ENCODE measurements around the gene IFT81. TPM values are rescaled to one million over a fixed set of nuclear protein-coding genes. Genes with fewer than 3 reads are reported as not detected.

The IFT81 gene
- total RNA-seq, 1 experiment from 2014 or later, result 15.5 TPM

GRCh38 chr12:110122929-110123328 is 1.2 kb upstream of the IFT81 start:
- TF ChIP-seq POLR2AphosphoS5 (IDR thresholded peaks at IDR 0.05; ENCODE audit: low read depth, low read length) (no peak), CTCF (IDR thresholded peaks at IDR 0.05) (no peak), SIN3A (IDR thresholded peaks at IDR 0.05; ENCODE audit: borderline replicate concordance, insufficient read depth, low read depth, low read length) (no peak), REST (IDR thresholded peaks at IDR 0.05; ENCODE audit: insufficient read depth in 1 of 2, low read depth in 2 of 2, low read length in 1 of 2) (no peak), TCF7L2 (IDR thresholded peaks at IDR 0.05; ENCODE audit: low read depth, low read length) (no peak)
- Histone ChIP-seq H3K27ac (ENCODE audit: low read length) (no peak overlapping the region), H3K9me3 (ENCODE audit: control insufficient read depth, insufficient read depth, low read depth, low read length) (no peaks in the 10 kb centered on the region), H3K4me3 (ENCODE audit: low read depth in 2 of 2, low read length in 2 of 2) (no peak overlapping the region), H3K27me3 (ENCODE audit: control insufficient read depth, insufficient read depth, low read length) (no peaks in the 10 kb centered on the region), H3K36me3 (ENCODE audit: control insufficient read depth, insufficient read depth, low read length) (peaks cover 2% of the 10 kb centered on the region; the same call in 1 of the 2 replicates), H3K4me1 (ENCODE audit: control insufficient read depth, insufficient read depth, low read length) (peaks cover 4% of the 10 kb centered on the region; the same call in 1 of the 2 replicates)
- no peak for DNase-seq (ENCODE audit: low read depth, low spot score)
- in situ Hi-C loops (cut with HindIII; ENCODE audit: low pct_unique_long_range_greater_than_20kb, low sequenced_read_pairs), result no loop called here
- ChIA-PET CTCF (no interaction called here), POLR2A (no interaction called here)
- intact Hi-C loops (cut with micrococcal nuclease; ENCODE audit: unreplicated experiment), result no loop called here
- no TSS peak for BruUV-seq (replicated peaks)
- ATAC-seq, result no peak

- POLR2A ChIA-PET, result interaction anchor here (0.5 to 0.7 kb wide), 5 partner anchors 9 to 1046 kb away, joined by 3 to 8 read pairs (median 4); no protein-coding TSS in a partner anchor
- Histone ChIP-seq H3K4me1 (ENCODE audit: control insufficient read depth, insufficient read depth, low read length) (peaks cover 4% of the 10 kb centered on the region; the same call in 1 of the 2 replicates), H3K36me3 (ENCODE audit: control insufficient read depth, insufficient read depth, low read length) (peaks cover 2% of the 10 kb centered on the region; the same call in 1 of the 2 replicates), H3K4me3 (ENCODE audit: low read depth in 2 of 2, low read length in 2 of 2) (peak overlapping the region; percentile 41 to 95; a peak in 3 of 4 replicates), H3K27ac (ENCODE audit: low read length) (no peak overlapping the region), H3K27me3 (ENCODE audit: control insufficient read depth, insufficient read depth, low read length) (no peaks in the 10 kb centered on the region), H3K9me3 (ENCODE audit: control insufficient read depth, insufficient read depth, low read depth, low read length) (no peaks in the 10 kb centered on the region)
- CTCF ChIA-PET, result interaction anchor here (1.1 kb wide), 1 partner anchor 12 kb away, joined by 4 read pairs; no protein-coding TSS in a partner anchor
- BruUV-seq (replicated peaks), result no TSS peak
- DNase-seq (ENCODE audit: low read depth, low spot score) (no peak), ATAC-seq (no peak)
- in situ Hi-C loops (cut with HindIII; ENCODE audit: low pct_unique_long_range_greater_than_20kb, low sequenced_read_pairs) (no loop called here), intact Hi-C loops (cut with micrococcal nuclease; ENCODE audit: unreplicated experiment) (no loop called here)
- no peak for TF ChIP-seq SIN3A (IDR thresholded peaks at IDR 0.05; ENCODE audit: borderline replicate concordance, insufficient read depth, low read depth, low read length)
- TF ChIP-seq CTCF (IDR thresholded peaks at IDR 0.05), result no peak
- TF ChIP-seq TCF7L2 (IDR thresholded peaks at IDR 0.05; ENCODE audit: low read depth, low read length), result no peak
- no peak for TF ChIP-seq REST (IDR thresholded peaks at IDR 0.05; ENCODE audit: insufficient read depth in 1 of 2, low read depth in 2 of 2, low read length in 1 of 2)
- no peak for TF ChIP-seq POLR2AphosphoS5 (IDR thresholded peaks at IDR 0.05; ENCODE audit: low read depth, low read length)
These were observed 263 bp upstream of the IFT81 start for GRCh38 chr12:110123919-110124268.

Measured in Panc1 (cell line).